Measurements from ENCODE around the gene DAPK3.

DNA sequence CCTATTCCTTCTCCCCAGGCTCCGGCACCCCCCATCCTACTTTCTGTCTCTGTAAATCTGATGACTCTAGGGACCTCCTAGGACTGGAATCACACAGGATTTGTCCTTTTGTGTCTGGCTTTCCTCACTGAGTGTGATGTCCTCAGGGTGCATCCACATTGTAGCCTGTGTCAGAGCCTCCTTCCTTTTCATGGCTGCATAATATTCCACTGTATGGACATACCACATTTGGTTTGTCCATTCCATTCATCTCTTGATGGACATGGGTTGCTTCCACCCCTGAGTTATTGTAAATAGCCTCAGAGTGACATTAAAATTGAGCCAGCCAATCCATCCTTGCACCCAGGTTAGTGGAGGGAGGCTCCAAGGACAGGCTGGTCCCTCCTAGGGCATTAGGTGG lies 60.8 kb downstream of the DAPK3 start:
- TF ChIP-seq POLR2AphosphoS5 (IDR thresholded peaks at IDR 0.05) (no peak), POLR2A (IDR thresholded peaks at IDR 0.05) (no peak), EP300 (IDR thresholded peaks at IDR 0.05; ENCODE audit: low read depth) (no peak)
- TF ChIP-seq, protein P1, sequence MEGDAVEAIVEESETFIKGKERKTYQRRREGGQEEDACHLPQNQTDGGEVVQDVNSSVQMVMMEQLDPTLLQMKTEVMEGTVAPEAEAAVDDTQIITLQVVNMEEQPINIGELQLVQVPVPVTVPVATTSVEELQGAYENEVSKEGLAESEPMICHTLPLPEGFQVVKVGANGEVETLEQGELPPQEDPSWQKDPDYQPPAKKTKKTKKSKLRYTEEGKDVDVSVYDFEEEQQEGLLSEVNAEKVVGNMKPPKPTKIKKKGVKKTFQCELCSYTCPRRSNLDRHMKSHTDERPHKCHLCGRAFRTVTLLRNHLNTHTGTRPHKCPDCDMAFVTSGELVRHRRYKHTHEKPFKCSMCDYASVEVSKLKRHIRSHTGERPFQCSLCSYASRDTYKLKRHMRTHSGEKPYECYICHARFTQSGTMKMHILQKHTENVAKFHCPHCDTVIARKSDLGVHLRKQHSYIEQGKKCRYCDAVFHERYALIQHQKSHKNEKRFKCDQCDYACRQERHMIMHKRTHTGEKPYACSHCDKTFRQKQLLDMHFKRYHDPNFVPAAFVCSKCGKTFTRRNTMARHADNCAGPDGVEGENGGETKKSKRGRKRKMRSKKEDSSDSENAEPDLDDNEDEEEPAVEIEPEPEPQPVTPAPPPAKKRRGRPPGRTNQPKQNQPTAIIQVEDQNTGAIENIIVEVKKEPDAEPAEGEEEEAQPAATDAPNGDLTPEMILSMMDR (IDR thresholded peaks at IDR 0.05), result no peak

All from transverse colon (tissue), 4 donors.